ENCODE measurements around the gene RSPO4. TPM values are rescaled to one million over a fixed set of nuclear protein-coding genes. Genes with fewer than 3 reads are reported as not detected.

Gene RSPO4
- total and polyA plus RNA-seq, 2 experiments from 2014 or later = 2.8 to 4.5 TPM

DNA sequence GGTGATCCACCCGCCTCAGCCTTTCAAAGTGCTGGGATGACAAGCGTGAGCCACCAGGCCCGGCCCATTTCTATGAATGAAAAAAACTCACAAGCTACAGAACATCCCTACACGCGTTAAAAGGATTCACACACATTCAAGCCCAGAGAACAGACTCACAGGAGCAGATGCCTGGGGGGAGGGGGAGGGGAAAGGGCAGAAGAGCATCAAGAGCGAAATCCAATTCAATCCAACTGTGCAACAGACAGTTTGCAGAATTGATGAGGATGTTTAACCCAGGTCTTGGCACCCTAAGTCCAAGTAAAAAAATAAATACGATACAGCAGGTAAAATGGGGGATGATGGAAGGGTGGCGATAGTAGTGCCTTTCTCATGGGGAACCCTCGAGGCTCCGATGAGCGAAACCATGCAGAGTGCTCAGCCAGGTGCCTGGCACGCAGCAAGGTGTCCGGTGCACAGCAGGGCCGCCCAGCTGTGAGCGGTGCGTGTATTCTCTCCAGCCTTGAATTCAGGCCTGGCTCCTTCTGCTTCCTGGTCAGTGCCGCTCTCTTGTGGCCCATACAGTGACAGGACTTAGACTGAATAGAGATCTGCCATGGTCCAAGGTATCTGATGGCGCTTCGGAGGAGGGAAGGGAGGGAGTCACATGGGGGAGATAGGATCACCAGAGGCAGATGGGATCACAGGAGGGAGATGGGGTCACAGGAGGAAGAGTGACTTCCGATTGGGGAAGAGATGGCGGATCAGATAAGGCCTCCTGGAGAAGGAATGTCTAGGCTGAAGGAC is 50.5 kb downstream of the RSPO4 start:
- 0 out of 2 replicates have a peak, but pooled peaks cover 3% of the 10 kb centered on the region for H3K4me1 ChIP-seq (ENCODE audit: insufficient read depth)
- no peak for ATAC-seq
- Mint-ChIP-seq H3K9me3 (no peaks in the 10 kb centered on the region), H3K27ac (no peak overlapping the region), H3K27me3 (ENCODE audit: insufficient read depth, low read depth, poor library complexity) (peaks cover 2% of the 10 kb centered on the region), H3K4me3 (no peak overlapping the region), H3K4me1 (0 out of 3 replicates have a peak, but pooled peaks cover 2% of the 10 kb centered on the region), H3K36me3 (ENCODE audit: low read depth) (no peaks in the 10 kb centered on the region)
- H3F3A ChIP-seq (replicated peaks; ENCODE audit: low read depth) = no peaks in the 10 kb centered on the region
- no peaks in the 10 kb centered on the region for H3K9me2 ChIP-seq (ENCODE audit: insufficient read depth)
- H3K79me2 ChIP-seq (replicated peaks; ENCODE audit: insufficient read depth) = no peaks in the 10 kb centered on the region
- H2AFZ ChIP-seq = no peak overlapping the region
- H3K4me3 ChIP-seq = no peak overlapping the region
- H4K20me1 ChIP-seq (replicated peaks; ENCODE audit: insufficient read depth) = no peaks in the 10 kb centered on the region
- no peak overlapping the region for H3K27ac ChIP-seq (ENCODE audit: low read depth)
- TF ChIP-seq CTCF (conservative IDR thresholded peaks at IDR 0.05; ENCODE audit: low read depth in 2 of 2) (peak in 1 of 2 experiments; percentile 21; a peak in 1 of 4 replicates), EZH2 (IDR thresholded peaks at IDR 0.05; ENCODE audit: low read depth, unreplicated experiment) (no peak)
- H3K36me3 ChIP-seq (ENCODE audit: insufficient read depth) = no peaks in the 10 kb centered on the region
- no peak for DNase-seq (ENCODE audit: low spot score)
- no peak overlapping the region for H3K4me2 ChIP-seq
- H3K27me3 ChIP-seq (ENCODE audit: insufficient read depth) = no peaks in the 10 kb centered on the region

DNA sequence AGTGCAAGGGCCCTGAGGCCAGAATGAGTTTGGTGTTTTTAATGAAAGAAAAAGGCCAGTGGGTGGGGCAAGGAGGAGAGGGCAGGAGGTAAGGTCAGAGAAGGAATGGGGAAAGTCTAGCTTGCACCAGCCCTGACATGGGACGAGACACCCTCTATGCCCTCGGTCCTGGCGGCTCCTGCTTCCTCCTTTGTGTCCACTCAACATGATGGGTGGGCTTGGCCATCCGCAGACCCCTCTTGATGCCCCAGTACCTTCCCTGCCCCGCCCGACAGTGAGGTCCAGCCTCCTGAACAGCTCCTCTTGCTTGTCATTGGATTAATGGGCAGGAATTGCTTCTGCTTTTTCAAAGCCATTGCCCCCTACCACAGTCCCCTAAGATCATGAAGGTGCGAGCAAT is 52.4 kb downstream of the RSPO4 start:
- H4K20me1 ChIP-seq (replicated peaks; ENCODE audit: insufficient read depth) = no peaks in the 10 kb centered on the region
- peaks cover 6% of the 10 kb centered on the region; the same call in 1 of the 2 replicates for H3K9me2 ChIP-seq (ENCODE audit: insufficient read depth)
- H2AFZ ChIP-seq = no peak overlapping the region
- Mint-ChIP-seq H3K36me3 (ENCODE audit: low read depth) (no peaks in the 10 kb centered on the region), H3K4me3 (no peak overlapping the region), H3K4me1 (peaks cover 10% of the 10 kb centered on the region), H3K27ac (no peak overlapping the region), H3K9me3 (no peaks in the 10 kb centered on the region), H3K27me3 (ENCODE audit: insufficient read depth, low read depth, poor library complexity) (peaks cover 2% of the 10 kb centered on the region)
- H3K36me3 ChIP-seq (ENCODE audit: insufficient read depth) = no peaks in the 10 kb centered on the region
- H3K4me3 ChIP-seq = no peak overlapping the region
- H3K27ac ChIP-seq (ENCODE audit: low read depth) = no peak overlapping the region
- H3F3A ChIP-seq (replicated peaks; ENCODE audit: low read depth) = no peaks in the 10 kb centered on the region
- H3K27me3 ChIP-seq (ENCODE audit: insufficient read depth) = no peaks in the 10 kb centered on the region
- no peaks in the 10 kb centered on the region for H3K79me2 ChIP-seq (replicated peaks; ENCODE audit: insufficient read depth)
- peaks cover 3% of the 10 kb centered on the region; the same call in 1 of the 2 replicates for H3K4me1 ChIP-seq (ENCODE audit: insufficient read depth)
- DNase-seq (ENCODE audit: low spot score) (no peak), ATAC-seq (no peak)
- H3K4me2 ChIP-seq = no peak overlapping the region
- TF ChIP-seq CREB1 (CRISPR knock-in tag; IDR thresholded peaks at IDR 0.05; ENCODE audit: low read depth) = no peak
- TF ChIP-seq, protein P1, sequence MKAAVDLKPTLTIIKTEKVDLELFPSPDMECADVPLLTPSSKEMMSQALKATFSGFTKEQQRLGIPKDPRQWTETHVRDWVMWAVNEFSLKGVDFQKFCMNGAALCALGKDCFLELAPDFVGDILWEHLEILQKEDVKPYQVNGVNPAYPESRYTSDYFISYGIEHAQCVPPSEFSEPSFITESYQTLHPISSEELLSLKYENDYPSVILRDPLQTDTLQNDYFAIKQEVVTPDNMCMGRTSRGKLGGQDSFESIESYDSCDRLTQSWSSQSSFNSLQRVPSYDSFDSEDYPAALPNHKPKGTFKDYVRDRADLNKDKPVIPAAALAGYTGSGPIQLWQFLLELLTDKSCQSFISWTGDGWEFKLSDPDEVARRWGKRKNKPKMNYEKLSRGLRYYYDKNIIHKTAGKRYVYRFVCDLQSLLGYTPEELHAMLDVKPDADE (IDR thresholded peaks at IDR 0.05) = no peak
- no peak for TF ChIP-seq POLR2AphosphoS5 (IDR thresholded peaks at IDR 0.05; ENCODE audit: low read depth)
- TF ChIP-seq ZNF331 (CRISPR knock-in tag; IDR thresholded peaks at IDR 0.05; ENCODE audit: low read depth) = no peak
- TF ChIP-seq NANOG (IDR thresholded peaks at IDR 0.05; ENCODE audit: borderline replicate concordance) = no peak
- TF ChIP-seq ZNF114 (CRISPR knock-in tag; IDR thresholded peaks at IDR 0.05) = no peak
- TF ChIP-seq ZNF462 (CRISPR knock-in tag; IDR thresholded peaks at IDR 0.05) = no peak
- no peak for TF ChIP-seq JUNB (IDR thresholded peaks at IDR 0.05; ENCODE audit: unreplicated experiment)
- no peak for TF ChIP-seq EZH2 (IDR thresholded peaks at IDR 0.05; ENCODE audit: low read depth, unreplicated experiment)

Data from GM23338 (cell line).